ENCODE results near the gene PIM1.
A peak's percentile ranks its signal among the peaks of the same experiment; 100 is the strongest.

Gene PIM1

GRCh38 chr6:37131104-37131959 lies 38.6 kb upstream of the PIM1 start:
- Histone ChIP-seq H3K4me1 (peaks cover 45% of the 10 kb centered on the region), H3K4me3 (no peak overlapping the region)
- DNase-seq (ENCODE audit: low spot score in 2 of 2), result no peak

GRCh38 chr6:37131960-37132253 lies 38.0 kb upstream of the PIM1 start:
- Histone ChIP-seq H3K4me3 (no peak overlapping the region), H3K4me1 (peaks cover 45% of the 10 kb centered on the region), H3K27me3 (ENCODE audit: low read depth) (no peaks in the 10 kb centered on the region), H3K36me3 (replicated peaks) (no peaks in the 10 kb centered on the region), H3K9me3 (no peaks in the 10 kb centered on the region)
- no peak for DNase-seq (ENCODE audit: low spot score in 2 of 2)
- in situ Hi-C loops (cut with MboI; ENCODE audit: low sequenced_read_pairs), result no loop called here

More at GRCh38 chr6:37131104-37131959, 38.6 kb upstream of the PIM1 start:
- in situ Hi-C loops (cut with MboI; ENCODE audit: low sequenced_read_pairs), result no loop called here
- Histone ChIP-seq H3K36me3 (replicated peaks) (no peaks in the 10 kb centered on the region), H3K9me3 (no peaks in the 10 kb centered on the region), H3K27me3 (ENCODE audit: low read depth) (no peaks in the 10 kb centered on the region)

- Histone ChIP-seq H3K4me3 (no peak overlapping the region), H3K9me3 (no peaks in the 10 kb centered on the region), H3K4me1 (peaks cover 52% of the 10 kb centered on the region), H3K27me3 (ENCODE audit: low read depth) (no peaks in the 10 kb centered on the region), H3K36me3 (replicated peaks) (no peaks in the 10 kb centered on the region)
- in situ Hi-C loops (cut with MboI; ENCODE audit: low sequenced_read_pairs), result no loop called here
- peak in 1 of 2 experiments; percentile 32 for DNase-seq (ENCODE audit: low spot score in 2 of 2)
Measured at GRCh38 chr6:37134036-37134395, 35.9 kb upstream of the PIM1 start.

- no peaks in the 10 kb centered on the region for H3K36me3 ChIP-seq (replicated peaks)
- H3K4me3 ChIP-seq, result no peak overlapping the region
- no peaks in the 10 kb centered on the region for H3K27me3 ChIP-seq (ENCODE audit: low read depth)
- no peak for DNase-seq (ENCODE audit: low spot score in 2 of 2)
- in situ Hi-C loops (cut with MboI; ENCODE audit: low sequenced_read_pairs), result no loop called here
- H3K4me1 ChIP-seq, result peaks cover 58% of the 10 kb centered on the region
- no peaks in the 10 kb centered on the region for H3K9me3 ChIP-seq
Measured at GRCh38 chr6:37134396-37135191, 35.4 kb upstream of the PIM1 start.

GRCh38 chr6:37135835-37136694 lies 33.9 kb upstream of the PIM1 start:
- no peaks in the 10 kb centered on the region for H3K27me3 ChIP-seq (ENCODE audit: low read depth)
- no peak for DNase-seq (ENCODE audit: low spot score in 2 of 2)
- peak overlapping the region; percentile 26 for H3K4me3 ChIP-seq
- H3K36me3 ChIP-seq (replicated peaks), result no peaks in the 10 kb centered on the region
- H3K4me1 ChIP-seq, result peaks cover 66% of the 10 kb centered on the region
- no peaks in the 10 kb centered on the region for H3K9me3 ChIP-seq
- in situ Hi-C loops (cut with MboI; ENCODE audit: low sequenced_read_pairs), result no loop called here

GRCh38 chr6:37136821-37137200 lies 33.1 kb upstream of the PIM1 start:
- Histone ChIP-seq H3K4me3 (peak overlapping the region; percentile 26), H3K27me3 (ENCODE audit: low read depth) (no peaks in the 10 kb centered on the region), H3K9me3 (no peaks in the 10 kb centered on the region), H3K36me3 (replicated peaks) (no peaks in the 10 kb centered on the region), H3K4me1 (peaks cover 67% of the 10 kb centered on the region)
- no peak for DNase-seq (ENCODE audit: low spot score in 2 of 2)
- in situ Hi-C loops (cut with MboI; ENCODE audit: low sequenced_read_pairs), result no loop called here

- Histone ChIP-seq H3K4me1 (peaks cover 70% of the 10 kb centered on the region), H3K9me3 (no peaks in the 10 kb centered on the region), H3K36me3 (replicated peaks) (no peaks in the 10 kb centered on the region), H3K27me3 (ENCODE audit: low read depth) (no peaks in the 10 kb centered on the region), H3K4me3 (peak overlapping the region; percentile 26)
- in situ Hi-C loops (cut with MboI; ENCODE audit: low sequenced_read_pairs), result no loop called here
- DNase-seq (ENCODE audit: low spot score in 2 of 2), result peak; percentile 84 to 85
Measured at GRCh38 chr6:37137201-37138090, 32.5 kb upstream of the PIM1 start.

GRCh38 chr6:37138856-37139229 lies 31.1 kb upstream of the PIM1 start:
- H3K4me1 ChIP-seq, result peaks cover 78% of the 10 kb centered on the region
- no peaks in the 10 kb centered on the region for H3K9me3 ChIP-seq
- no peak for DNase-seq (ENCODE audit: low spot score in 2 of 2)
- no peaks in the 10 kb centered on the region for H3K27me3 ChIP-seq (ENCODE audit: low read depth)
- in situ Hi-C loops (cut with MboI; ENCODE audit: low sequenced_read_pairs), result no loop called here
- H3K4me3 ChIP-seq, result no peak overlapping the region
- no peaks in the 10 kb centered on the region for H3K36me3 ChIP-seq (replicated peaks)

GRCh38 chr6:37139230-37139962 lies 30.6 kb upstream of the PIM1 start:
- H3K4me1 ChIP-seq, result peaks cover 75% of the 10 kb centered on the region
- in situ Hi-C loops (cut with MboI; ENCODE audit: low sequenced_read_pairs), result no loop called here
- H3K27me3 ChIP-seq (ENCODE audit: low read depth), result no peaks in the 10 kb centered on the region
- DNase-seq (ENCODE audit: low spot score in 2 of 2), result no peak
- H3K9me3 ChIP-seq, result no peaks in the 10 kb centered on the region
- H3K36me3 ChIP-seq (replicated peaks), result no peaks in the 10 kb centered on the region
- H3K4me3 ChIP-seq, result no peak overlapping the region

- no peaks in the 10 kb centered on the region for H3K36me3 ChIP-seq (replicated peaks)
- H3K27me3 ChIP-seq (ENCODE audit: low read depth), result no peaks in the 10 kb centered on the region
- peaks cover 73% of the 10 kb centered on the region for H3K4me1 ChIP-seq
- no peak for DNase-seq (ENCODE audit: low spot score in 2 of 2)
- no peak overlapping the region for H3K4me3 ChIP-seq
- H3K9me3 ChIP-seq, result no peaks in the 10 kb centered on the region
- in situ Hi-C loops (cut with MboI; ENCODE audit: low sequenced_read_pairs), result no loop called here
Measured at GRCh38 chr6:37140145-37140544, 29.8 kb upstream of the PIM1 start.

- peaks cover 66% of the 10 kb centered on the region for H3K4me1 ChIP-seq
- in situ Hi-C loops (cut with MboI; ENCODE audit: low sequenced_read_pairs), result no loop called here
- no peak overlapping the region for H3K4me3 ChIP-seq
- no peaks in the 10 kb centered on the region for H3K27me3 ChIP-seq (ENCODE audit: low read depth)
- no peaks in the 10 kb centered on the region for H3K9me3 ChIP-seq
- peak; percentile 79 to 98 for DNase-seq (ENCODE audit: low spot score in 2 of 2)
- H3K36me3 ChIP-seq (replicated peaks), result no peaks in the 10 kb centered on the region
Measured at GRCh38 chr6:37141281-37142049, 28.5 kb upstream of the PIM1 start.

GRCh38 chr6:37142050-37142614 lies 27.8 kb upstream of the PIM1 start:
- peaks cover 59% of the 10 kb centered on the region for H3K4me1 ChIP-seq
- no peaks in the 10 kb centered on the region for H3K9me3 ChIP-seq
- H3K27me3 ChIP-seq (ENCODE audit: low read depth), result no peaks in the 10 kb centered on the region
- no peak for DNase-seq (ENCODE audit: low spot score in 2 of 2)
- no peaks in the 10 kb centered on the region for H3K36me3 ChIP-seq (replicated peaks)
- H3K4me3 ChIP-seq, result no peak overlapping the region
- in situ Hi-C loops (cut with MboI; ENCODE audit: low sequenced_read_pairs), result no loop called here

Data from HAP-1 (cell line).